ENCODE data around the gene LCK. TPM values are rescaled to one million over a fixed set of nuclear protein-coding genes. Genes with fewer than 3 reads are reported as not detected.

The LCK gene
- total and polyA plus RNA-seq, 10 of the 15 experiments (the other 5 are each of a cell fraction or from before 2014, with no cell fraction given) = 31.5 to 173 (median 119) TPM

- no TSS peak for BruUV-seq (replicated peaks)
- Histone ChIP-seq H3K79me2 (ENCODE audit: control insufficient read depth, insufficient read depth, low read length) (peaks cover 67% of the 10 kb centered on the region), H3K4me1 (ENCODE audit: control insufficient read depth, insufficient read depth, low read length) (no peaks in the 10 kb centered on the region), H3K4me2 (ENCODE audit: control insufficient read depth, insufficient read depth) (0 out of 2 replicates have a peak overlapping the region, but pooled peaks have one; percentile 36), H3K36me3 (ENCODE audit: control insufficient read depth in 2 of 2, insufficient read depth in 2 of 2, low read length in 1 of 2) (peaks cover 11 to 32% of the 10 kb centered on the region in 2 experiments), H3K9me3 (replicated peaks; ENCODE audit: control insufficient read depth, insufficient read depth, low read length) (peaks cover 3% of the 10 kb centered on the region; the same call in 1 of the 3 replicates), H4K20me1 (ENCODE audit: control insufficient read depth, insufficient read depth) (no peaks in the 10 kb centered on the region), H2AFZ (ENCODE audit: control insufficient read depth, low read depth, low read length) (no peak overlapping the region), H3K9ac (ENCODE audit: control insufficient read depth, insufficient read depth, low read length) (no peak overlapping the region), H3K27ac (ENCODE audit: control insufficient read depth, insufficient read depth) (0 out of 2 replicates have a peak overlapping the region, but pooled peaks have one; percentile 4), H3K27me3 (replicated peaks in 1 of 2; ENCODE audit: control insufficient read depth in 2 of 2, insufficient read depth in 2 of 2, low read length in 1 of 2) (no peaks in the 10 kb centered on the region), H3K4me3 (no peak overlapping the region)
- no peak for DNase-seq (ENCODE audit: low read depth, low spot score)
- intact Hi-C loops (cut with micrococcal nuclease; ENCODE audit: unreplicated experiment) = no loop called here
- ATAC-seq = no peak
- CTCF ChIA-PET = interaction anchor here (1.8 to 2.1 kb wide), 2 partner anchors 17 to 50 kb away, joined by 5 to 6 read pairs; no protein-coding TSS in a partner anchor
- TF ChIP-seq DPF2 (IDR thresholded peaks at IDR 0.05) (no peak), RUNX3 (IDR thresholded peaks at IDR 0.05; ENCODE audit: low read length) (no peak), KAT2A (conservative IDR thresholded peaks at IDR 0.05; ENCODE audit: control insufficient read depth, low read depth, low read length) (no peak)
- RAD21 ChIA-PET (ENCODE audit: unreplicated experiment) = interaction anchor here (1.3 kb wide), 1 partner anchor 84 kb away, joined by 3 read pairs; no protein-coding TSS in a partner anchor
- FAIRE-seq = no peak
- POLR2A ChIA-PET = interaction anchor here (0.7 kb wide), 1 partner anchor 45 kb away, joined by 3 read pairs; no protein-coding TSS in a partner anchor
- SMC1A ChIA-PET (ENCODE audit: uncharacterized antibody, unreplicated experiment) = interaction anchor here (0.6 to 2.4 kb wide), 2 partner anchors 9 to 144 kb away, joined by 5 to 12 read pairs; no protein-coding TSS in a partner anchor
- in situ Hi-C loops (cut with MboI) = no loop called here
Observed at GRCh38 chr1:32299327-32299726, 48.3 kb downstream of the LCK start.

- Histone ChIP-seq H3K4me1 (ENCODE audit: control insufficient read depth, insufficient read depth, low read length) (peaks cover 8% of the 10 kb centered on the region), H3K27ac (ENCODE audit: control insufficient read depth, insufficient read depth) (no peak overlapping the region), H3K9ac (ENCODE audit: control insufficient read depth, insufficient read depth, low read length) (no peak overlapping the region), H4K20me1 (ENCODE audit: control insufficient read depth, insufficient read depth) (no peaks in the 10 kb centered on the region), H3K4me2 (ENCODE audit: control insufficient read depth, insufficient read depth) (no peak overlapping the region), H3K27me3 (replicated peaks in 1 of 2; ENCODE audit: control insufficient read depth in 2 of 2, insufficient read depth in 2 of 2, low read length in 1 of 2) (no peaks in the 10 kb centered on the region), H3K36me3 (ENCODE audit: control insufficient read depth in 2 of 2, insufficient read depth in 2 of 2, low read length in 1 of 2) (peaks cover 17 to 37% of the 10 kb centered on the region in 2 experiments), H3K79me2 (ENCODE audit: control insufficient read depth, insufficient read depth, low read length) (peaks cover 70% of the 10 kb centered on the region), H3K4me3 (no peak overlapping the region), H2AFZ (ENCODE audit: control insufficient read depth, low read depth, low read length) (no peak overlapping the region), H3K9me3 (replicated peaks; ENCODE audit: control insufficient read depth, insufficient read depth, low read length) (peaks cover 11% of the 10 kb centered on the region)
- in situ Hi-C loops (cut with MboI) (no loop called here), intact Hi-C loops (cut with micrococcal nuclease; ENCODE audit: unreplicated experiment) (no loop called here)
- 84% methylated on average over 3 of the region's 3 CpGs for WGBS (ENCODE audit: insufficient coverage, insufficient replicate concordance, low lambda C conversion rate, missing lambda C conversion rate)
- ATAC-seq = no peak
- RAD21 ChIA-PET (ENCODE audit: unreplicated experiment) = interaction anchor here (1.0 to 2.0 kb wide), 2 partner anchors 61 to 88 kb away, joined by 3 to 5 read pairs; no protein-coding TSS in a partner anchor
- no peak for FAIRE-seq
- SMC1A ChIA-PET (ENCODE audit: uncharacterized antibody, unreplicated experiment) = interaction anchor here (0.9 to 1.7 kb wide), 4 partner anchors 9 to 87 kb away, joined by 3 to 5 read pairs (median 4); no protein-coding TSS in a partner anchor
- CTCF ChIA-PET = interaction anchor here (0.9 to 2.5 kb wide), 5 partner anchors 8 to 88 kb away, joined by 3 to 12 read pairs (median 5); no protein-coding TSS in a partner anchor
- DNase-seq (ENCODE audit: low read depth, low spot score) = no peak
- no TSS peak for BruUV-seq (replicated peaks)
- POLR2A ChIA-PET = interaction anchor here (0.5 to 1.3 kb wide), 4 partner anchors 13 to 81 kb away, joined by 3 to 4 read pairs (median 3); partner anchors contain the start of genes EIF3I and TMEM234
- TF ChIP-seq SPI1 (IDR thresholded peaks at IDR 0.05; ENCODE audit: borderline replicate concordance, insufficient read depth, low read depth, low read length) (no peak), EGR1 (IDR thresholded peaks at IDR 0.05; ENCODE audit: borderline replicate concordance in 1 of 2, low read depth in 2 of 2, low read length in 2 of 2) (no peak), PML (IDR thresholded peaks at IDR 0.05; ENCODE audit: low read length) (no peak), MLLT1 (IDR thresholded peaks at IDR 0.05) (no peak), CHD1 (IDR thresholded peaks at IDR 0.05; ENCODE audit: low read depth, low read length) (no peak), POLR2A (IDR thresholded peaks at IDR 0.05; ENCODE audit: low read depth, low read length) (no peak), USF1 (IDR thresholded peaks at IDR 0.05; ENCODE audit: borderline replicate concordance, extremely low read length, insufficient read depth, low read depth, low read length) (no peak), GABPA (IDR thresholded peaks at IDR 0.05; ENCODE audit: low read depth) (no peak), SMC3 (IDR thresholded peaks at IDR 0.05; ENCODE audit: borderline replicate concordance, low read length) (no peak), NR2F1 (conservative IDR thresholded peaks at IDR 0.05) (no peak), TAF1 (IDR thresholded peaks at IDR 0.05; ENCODE audit: borderline replicate concordance, low read depth, low read length) (no peak), IKZF2 (IDR thresholded peaks at IDR 0.05) (no peak), WRNIP1 (IDR thresholded peaks at IDR 0.05; ENCODE audit: borderline replicate concordance, low read depth, low read length) (no peak), PAX8 (IDR thresholded peaks at IDR 0.05) (no peak)
Observed at GRCh38 chr1:32303358-32303757, 52.3 kb downstream of the LCK start.
